ENCODE measurements around the gene SYNM. TPM values are rescaled to one million over a fixed set of nuclear protein-coding genes. Genes with fewer than 3 reads are reported as not detected.
A peak's percentile ranks its signal among the peaks of the same experiment; 100 is the strongest.

The SYNM gene
- total and polyA plus RNA-seq, 8 donors: 4.0 to 469 (median 146) TPM

GRCh38 chr15:99113547-99114271 is 8.8 kb downstream of the SYNM start:
- peaks cover 0 to 58% (median 22%) of the 10 kb centered on the region in 4 donors for H3K4me1 ChIP-seq
- TF ChIP-seq POLR2AphosphoS5 (IDR thresholded peaks at IDR 0.05): no peak
- no peak for TF ChIP-seq POLR2A (IDR thresholded peaks at IDR 0.05)
- TF ChIP-seq CTCF (IDR thresholded peaks at IDR 0.05): no peak
- TF ChIP-seq EP300 (IDR thresholded peaks at IDR 0.05): no peak
- H3K9me3 ChIP-seq: no peaks in the 10 kb centered on the region
- peak overlapping the region in 3 of 5 donors; percentile 59 to 96 (median 73) for H3K27ac ChIP-seq
- intact Hi-C loops (cut with DNase I; ENCODE audit: low total_unique reads): no loop called here
- WGBS, 5 donors: 88 to 92% (median 90%) methylated on average over 13 of the region's 13 CpGs
- no peaks in the 10 kb centered on the region for H3K27me3 ChIP-seq
- peaks cover 0 to 42% (median 6%) of the 10 kb centered on the region in 4 donors for H3K36me3 ChIP-seq
- DNase-seq: no peak
- no peak overlapping the region for H3K4me3 ChIP-seq

- H3K9me3 ChIP-seq: no peaks in the 10 kb centered on the region
These were observed 9.8 kb downstream of the SYNM start for GRCh38 chr15:99114511-99115299.

GRCh38 chr15:99115300-99116215 is 10.7 kb downstream of the SYNM start:
- WGBS, 5 donors: 74 to 84% (median 82%) methylated on average over 11 of the region's 11 CpGs
- DNase-seq: no peak
- Histone ChIP-seq H3K36me3 (peaks cover 0 to 54% (median 13%) of the 10 kb centered on the region in 4 donors), H3K4me1 (peaks cover 0 to 63% (median 20%) of the 10 kb centered on the region in 4 donors), H3K27ac (peak overlapping the region in 3 of 5 donors; percentile 59 to 96 (median 73)), H3K4me3 (no peak overlapping the region), H3K9me3 (no peaks in the 10 kb centered on the region), H3K27me3 (no peaks in the 10 kb centered on the region)
- no peak for TF ChIP-seq EP300 (IDR thresholded peaks at IDR 0.05)
- no peak for TF ChIP-seq POLR2A (IDR thresholded peaks at IDR 0.05)
- no peak for TF ChIP-seq CTCF (IDR thresholded peaks at IDR 0.05)
- TF ChIP-seq POLR2AphosphoS5 (IDR thresholded peaks at IDR 0.05): no peak
- intact Hi-C loops (cut with DNase I; ENCODE audit: low total_unique reads): no loop called here

More at GRCh38 chr15:99114511-99115299, 9.8 kb downstream of the SYNM start:
- H3K27me3 ChIP-seq: no peaks in the 10 kb centered on the region
- no peak overlapping the region for H3K4me3 ChIP-seq
- peak overlapping the region in 3 of 5 donors; percentile 59 to 96 (median 73) for H3K27ac ChIP-seq
- H3K4me1 ChIP-seq: peaks cover 0 to 63% (median 18%) of the 10 kb centered on the region in 4 donors
- 50 to 79% (median 66%) methylated on average over 12 of the region's 12 CpGs for WGBS, 5 donors
- peak in 2 of 3 donors; percentile 4 to 43 for TF ChIP-seq POLR2AphosphoS5 (IDR thresholded peaks at IDR 0.05)
- no peak for TF ChIP-seq CTCF (IDR thresholded peaks at IDR 0.05)
- no peak for TF ChIP-seq POLR2A (IDR thresholded peaks at IDR 0.05)
- peak; percentile 49 for TF ChIP-seq EP300 (IDR thresholded peaks at IDR 0.05)
- intact Hi-C loops (cut with DNase I; ENCODE audit: low total_unique reads): no loop called here
- no peak for DNase-seq
- H3K36me3 ChIP-seq: peaks cover 0 to 47% (median 9%) of the 10 kb centered on the region in 4 donors
